Activated naive CD8-positive, alpha-beta T cell treated with anti-CD3 and anti-CD28 coated beads, Interleukin-2, amount 50 U/mL, for 16 hours (primary cell): ENCODE results near the gene NFKB2.

Experiments
- DNase-seq: peaks from one replicate; pipeline ENCODE4 v3.0.0-alpha.2; 2020; ENCODE audit warnings: low read depth, low spot score

NFKB2 gene

GRCh38 chr10:102394801-102395399 lies 605 bp upstream of the NFKB2 start:
- DNase-seq, result peak; percentile 24

DNA sequence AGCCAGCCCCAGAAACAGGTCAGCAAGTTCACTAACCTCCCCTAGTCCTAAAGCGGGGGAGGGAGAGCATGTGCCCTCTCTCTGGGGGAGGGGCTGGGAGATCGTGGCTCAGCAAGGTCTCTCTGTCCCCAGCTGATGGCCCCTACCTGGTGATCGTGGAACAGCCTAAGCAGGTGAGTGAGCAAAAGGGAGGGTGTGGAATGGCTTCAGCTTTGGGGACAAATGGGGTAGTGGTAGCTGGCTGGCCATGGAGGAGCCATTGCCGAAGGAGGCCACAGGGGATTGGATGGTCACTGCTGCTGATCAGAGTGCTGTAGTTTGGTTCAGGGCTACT lies 779 bp downstream of the NFKB2 start:
- no peak for DNase-seq

DNA sequence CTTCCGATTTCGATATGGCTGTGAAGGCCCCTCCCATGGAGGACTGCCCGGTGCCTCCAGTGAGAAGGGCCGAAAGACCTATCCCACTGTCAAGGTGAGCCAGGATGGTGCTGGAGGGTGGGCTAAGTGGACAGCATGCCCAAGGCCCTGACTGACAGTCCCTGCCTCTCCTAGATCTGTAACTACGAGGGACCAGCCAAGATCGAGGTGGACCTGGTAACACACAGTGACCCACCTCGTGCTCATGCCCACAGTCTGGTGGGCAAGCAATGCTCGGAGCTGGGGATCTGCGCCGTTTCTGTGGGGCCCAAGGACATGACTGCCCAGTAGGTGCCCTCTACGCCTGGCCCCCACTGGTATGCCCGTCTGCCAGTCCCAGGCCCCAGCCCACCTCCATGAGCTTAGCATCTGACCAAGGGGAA lies 1.2 kb downstream of the NFKB2 start:
- no peak for DNase-seq

- no peak for DNase-seq
Measured at GRCh38 chr10:102397222-102398171, 2.0 kb downstream of the NFKB2 start.

DNA sequence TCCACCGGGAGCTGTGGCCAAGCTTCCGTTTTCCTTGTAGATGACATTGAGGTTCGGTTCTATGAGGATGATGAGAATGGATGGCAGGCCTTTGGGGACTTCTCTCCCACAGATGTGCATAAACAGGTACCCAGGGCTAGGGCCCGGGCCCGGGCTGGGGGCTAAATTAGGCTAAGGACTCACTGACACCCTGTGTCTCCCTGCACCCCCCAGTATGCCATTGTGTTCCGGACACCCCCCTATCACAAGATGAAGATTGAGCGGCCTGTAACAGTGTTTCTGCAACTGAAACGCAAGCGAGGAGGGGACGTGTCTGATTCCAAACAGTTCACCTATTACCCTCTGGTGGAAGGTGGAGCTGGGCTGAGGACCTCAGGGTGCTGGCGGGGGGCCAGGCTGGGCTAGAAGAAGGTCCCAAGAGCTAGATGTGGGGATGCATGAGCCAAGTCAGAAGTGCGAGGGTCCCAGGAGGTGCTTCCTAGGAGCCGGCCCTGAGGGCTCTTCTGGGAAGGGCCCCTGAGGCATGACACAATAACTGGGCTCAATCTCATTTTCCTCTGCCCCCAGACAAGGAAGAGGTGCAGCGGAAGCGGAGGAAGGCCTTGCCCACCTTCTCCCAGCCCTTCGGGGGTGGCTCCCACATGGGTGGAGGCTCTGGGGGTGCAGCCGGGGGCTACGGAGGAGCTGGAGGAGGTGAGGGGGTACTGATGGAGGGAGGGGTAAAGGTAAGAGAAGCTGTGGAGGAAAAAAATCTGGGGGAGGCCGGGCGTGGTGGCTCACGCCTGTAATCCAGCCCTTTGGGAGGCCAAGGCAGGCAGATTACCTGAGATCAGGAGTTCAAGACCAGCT lies 2.9 kb downstream of the NFKB2 start:
- DNase-seq, result no peak

DNA sequence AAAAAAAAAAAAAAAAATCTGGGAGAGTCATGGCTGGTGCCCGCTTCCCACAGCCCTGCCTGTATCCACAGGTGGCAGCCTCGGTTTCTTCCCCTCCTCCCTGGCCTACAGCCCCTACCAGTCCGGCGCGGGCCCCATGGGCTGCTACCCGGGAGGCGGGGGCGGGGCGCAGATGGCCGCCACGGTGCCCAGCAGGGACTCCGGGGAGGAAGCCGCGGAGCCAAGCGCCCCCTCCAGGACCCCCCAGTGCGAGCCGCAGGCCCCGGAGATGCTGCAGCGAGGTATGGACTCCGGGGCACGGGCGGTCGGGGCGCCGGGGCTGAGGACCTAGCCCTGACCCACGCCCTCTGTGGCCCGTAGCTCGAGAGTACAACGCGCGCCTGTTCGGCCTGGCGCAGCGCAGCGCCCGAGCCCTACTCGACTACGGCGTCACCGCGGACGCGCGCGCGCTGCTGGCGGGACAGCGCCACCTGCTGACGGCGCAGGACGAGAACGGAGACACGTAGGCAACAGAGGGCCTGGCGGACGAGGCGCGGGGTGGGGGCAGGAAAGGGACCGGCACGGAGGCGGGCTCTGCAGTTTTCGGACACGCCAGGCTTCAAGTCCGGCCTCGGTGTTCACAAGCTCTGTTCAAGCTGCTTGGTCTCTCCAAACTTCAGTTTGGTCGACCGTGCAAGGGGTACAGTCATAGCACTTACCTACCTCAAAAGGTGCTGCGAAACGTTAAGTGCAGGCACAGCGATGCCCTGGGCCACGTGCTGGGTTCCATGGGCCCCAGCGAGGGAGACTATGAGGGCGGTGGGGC lies 3.9 kb downstream of the NFKB2 start:
- peak; percentile 67 for DNase-seq

GRCh38 chr10:102400076-102400475 lies 4.6 kb downstream of the NFKB2 start:
- no peak for DNase-seq

GRCh38 chr10:102400598-102401341 lies 5.3 kb downstream of the NFKB2 start:
- DNase-seq, result no peak

GRCh38 chr10:102401342-102401654 lies 5.8 kb downstream of the NFKB2 start:
- DNase-seq, result no peak

DNA sequence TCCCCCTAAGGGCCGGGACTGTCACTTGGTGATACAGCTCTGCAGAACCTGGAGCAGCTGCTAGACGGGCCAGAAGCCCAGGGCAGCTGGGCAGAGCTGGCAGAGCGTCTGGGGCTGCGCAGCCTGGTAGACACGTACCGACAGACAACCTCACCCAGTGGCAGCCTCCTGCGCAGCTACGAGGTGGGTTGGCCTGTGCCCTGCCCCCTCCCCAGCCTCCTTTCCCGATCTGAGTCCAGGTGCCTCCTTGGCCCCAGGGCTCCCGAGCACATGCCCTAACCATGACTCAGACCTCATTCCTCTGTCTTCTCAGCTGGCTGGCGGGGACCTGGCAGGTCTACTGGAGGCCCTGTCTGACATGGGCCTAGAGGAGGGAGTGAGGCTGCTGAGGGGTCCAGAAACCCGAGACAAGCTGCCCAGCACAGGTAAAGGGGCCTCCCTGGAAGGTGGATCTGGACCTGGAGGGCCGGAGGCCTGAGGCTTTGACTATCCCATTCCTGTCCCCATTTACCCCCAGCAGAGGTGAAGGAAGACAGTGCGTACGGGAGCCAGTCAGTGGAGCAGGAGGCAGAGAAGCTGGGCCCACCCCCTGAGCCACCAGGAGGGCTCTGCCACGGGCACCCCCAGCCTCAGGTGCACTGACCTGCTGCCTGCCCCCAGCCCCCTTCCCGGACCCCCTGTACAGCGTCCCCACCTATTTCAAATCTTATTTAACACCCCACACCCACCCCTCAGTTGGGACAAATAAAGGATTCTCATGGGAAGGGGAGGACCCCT lies 6.4 kb downstream of the NFKB2 start:
- DNase-seq, result no peak

- no peak for DNase-seq
Measured at GRCh38 chr10:102402512-102402896, 7.0 kb downstream of the NFKB2 start.

GRCh38 chr10:102403115-102403514 lies 7.6 kb downstream of the NFKB2 start:
- no peak for DNase-seq

- no peak for DNase-seq
Measured at GRCh38 chr10:102404361-102405107, 9.0 kb downstream of the NFKB2 start.

DNA sequence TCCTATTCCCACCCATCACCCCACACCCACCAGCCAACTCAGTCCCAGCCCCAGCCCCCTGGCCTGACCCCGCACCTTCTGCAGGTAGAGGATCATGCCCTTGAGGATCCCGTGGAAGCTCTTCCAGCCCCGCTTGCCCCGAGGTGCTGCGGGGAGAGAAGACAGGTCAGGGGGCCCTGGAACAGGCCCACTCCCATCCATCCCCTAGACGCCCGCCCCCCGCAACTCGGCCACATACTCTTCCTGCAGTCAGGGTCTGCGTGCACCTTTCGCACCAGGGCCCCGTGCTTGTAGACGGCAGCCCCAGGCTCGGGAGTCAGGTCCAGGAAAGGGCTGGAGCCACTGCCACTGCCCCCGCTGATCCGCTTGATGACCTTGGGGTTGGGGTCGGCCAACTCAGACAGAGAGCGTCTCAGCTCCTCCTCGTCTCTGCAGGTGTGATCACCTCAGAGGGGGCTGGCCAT lies 9.6 kb downstream of the NFKB2 start:
- DNase-seq, result no peak

- DNase-seq, result no peak
Measured at GRCh38 chr10:102405632-102406031, 10.1 kb downstream of the NFKB2 start.

DNA sequence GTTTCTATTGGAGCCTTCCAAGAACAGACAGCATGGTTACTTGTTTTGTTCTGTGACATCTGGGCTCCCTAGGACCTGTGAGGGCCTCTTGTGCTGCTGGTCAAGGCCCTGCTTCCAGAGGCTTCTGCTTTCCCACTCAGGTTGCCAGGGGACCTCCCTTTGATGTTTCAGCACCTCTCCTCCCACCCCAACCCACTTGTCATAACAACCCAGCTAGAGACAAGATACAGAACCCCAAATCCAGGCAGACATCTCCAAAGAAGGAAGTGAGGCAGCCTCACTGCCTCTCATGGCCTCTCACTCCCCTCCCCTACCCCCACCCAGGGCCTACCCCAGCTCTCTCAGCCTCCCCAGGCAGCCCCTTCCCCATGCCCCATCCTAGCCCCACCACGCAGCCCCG lies 11.3 kb downstream of the NFKB2 start:
- DNase-seq, result no peak

GRCh38 chr10:102407425-102408130 lies 12.1 kb downstream of the NFKB2 start:
- DNase-seq, result no peak

DNA sequence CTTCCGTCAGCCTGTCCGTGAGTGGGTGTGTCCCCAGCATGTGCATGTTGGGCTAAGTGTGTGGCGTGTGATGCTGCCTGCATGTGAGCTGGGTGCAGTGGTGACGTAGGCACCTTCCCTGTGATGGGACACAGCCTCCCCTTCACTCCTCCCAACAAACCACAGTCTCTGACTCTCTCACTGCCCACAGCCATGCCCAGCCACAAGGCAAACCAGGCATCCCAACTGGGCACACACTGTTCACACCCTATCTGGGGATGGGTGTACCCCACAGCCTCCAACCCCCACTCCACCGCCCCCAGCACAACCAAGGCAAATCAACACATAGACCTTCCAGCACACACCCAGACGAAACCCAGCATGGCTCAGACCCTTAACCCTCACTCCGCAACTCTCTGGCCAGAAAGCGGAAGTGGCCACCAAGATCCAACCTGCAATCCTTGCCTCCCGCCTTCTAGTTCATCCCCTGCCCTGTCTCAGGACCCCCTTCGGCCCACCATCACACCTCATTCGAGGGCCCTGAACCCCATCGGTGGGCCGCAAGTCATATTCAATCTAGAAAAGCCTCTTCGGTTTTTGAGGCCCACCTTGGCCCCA lies 12.7 kb downstream of the NFKB2 start:
- DNase-seq, result no peak
